ENCODE results near the gene ZNF497. TPM values are rescaled to one million over a fixed set of nuclear protein-coding genes. Genes with fewer than 3 reads are reported as not detected.

The ZNF497 gene
- total and polyA plus RNA-seq, 8 donors: 0.76 to 4.4 (median 3.1) TPM

DNA sequence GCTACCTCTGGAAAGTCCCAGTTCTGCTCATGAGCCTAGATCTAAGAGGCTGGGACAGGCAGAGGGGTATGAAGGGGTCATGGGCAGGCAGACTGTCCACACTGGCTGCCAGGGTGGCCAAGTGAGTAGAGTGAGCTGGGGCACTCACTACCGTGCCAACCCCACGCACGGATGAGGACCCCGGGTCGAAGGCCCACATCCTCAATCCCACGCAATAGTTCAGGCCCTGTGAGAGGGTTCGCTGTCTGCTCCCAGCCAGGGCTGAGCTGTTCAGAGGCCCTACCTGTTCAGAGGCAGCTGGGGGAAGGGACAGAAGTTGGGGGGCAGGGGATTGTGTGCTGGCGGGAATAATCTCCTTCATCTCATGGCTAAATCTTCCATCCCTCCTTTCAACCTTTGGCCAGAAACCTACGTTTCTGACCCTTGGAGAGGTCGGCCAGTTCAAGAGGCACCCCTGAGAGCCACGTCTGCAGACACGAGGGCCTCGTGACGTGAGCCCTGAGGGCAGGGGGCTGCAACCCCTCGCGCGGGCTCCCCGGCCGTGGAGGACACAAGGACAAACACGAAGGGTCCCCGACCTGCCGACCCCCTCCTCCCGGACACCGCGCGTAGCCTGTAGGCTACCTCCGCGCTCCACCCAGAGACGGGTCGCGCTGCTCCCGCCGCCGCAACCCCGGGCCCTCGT lies 23.5 kb upstream of the ZNF497 start:
- intact Hi-C loops (cut with DNase I): no loop called here
- Histone ChIP-seq H3K9me3 (no peaks in the 10 kb centered on the region), H3K4me3 (peak overlapping the region; percentile 74 to 78), H3K27ac (peak overlapping the region; percentile 96 to 98), H3K36me3 (peaks cover 0 to 31% of the 10 kb centered on the region in 2 donors), H3K27me3 (no peaks in the 10 kb centered on the region), H3K4me1 (peaks cover 16 to 65% of the 10 kb centered on the region in 2 donors)
- TF ChIP-seq, protein P1, sequence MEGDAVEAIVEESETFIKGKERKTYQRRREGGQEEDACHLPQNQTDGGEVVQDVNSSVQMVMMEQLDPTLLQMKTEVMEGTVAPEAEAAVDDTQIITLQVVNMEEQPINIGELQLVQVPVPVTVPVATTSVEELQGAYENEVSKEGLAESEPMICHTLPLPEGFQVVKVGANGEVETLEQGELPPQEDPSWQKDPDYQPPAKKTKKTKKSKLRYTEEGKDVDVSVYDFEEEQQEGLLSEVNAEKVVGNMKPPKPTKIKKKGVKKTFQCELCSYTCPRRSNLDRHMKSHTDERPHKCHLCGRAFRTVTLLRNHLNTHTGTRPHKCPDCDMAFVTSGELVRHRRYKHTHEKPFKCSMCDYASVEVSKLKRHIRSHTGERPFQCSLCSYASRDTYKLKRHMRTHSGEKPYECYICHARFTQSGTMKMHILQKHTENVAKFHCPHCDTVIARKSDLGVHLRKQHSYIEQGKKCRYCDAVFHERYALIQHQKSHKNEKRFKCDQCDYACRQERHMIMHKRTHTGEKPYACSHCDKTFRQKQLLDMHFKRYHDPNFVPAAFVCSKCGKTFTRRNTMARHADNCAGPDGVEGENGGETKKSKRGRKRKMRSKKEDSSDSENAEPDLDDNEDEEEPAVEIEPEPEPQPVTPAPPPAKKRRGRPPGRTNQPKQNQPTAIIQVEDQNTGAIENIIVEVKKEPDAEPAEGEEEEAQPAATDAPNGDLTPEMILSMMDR (IDR thresholded peaks at IDR 0.05): no peak
- ATAC-seq (peak; percentile 24), DNase-seq (peak in 1 of 4 donors; percentile 45)

DNA sequence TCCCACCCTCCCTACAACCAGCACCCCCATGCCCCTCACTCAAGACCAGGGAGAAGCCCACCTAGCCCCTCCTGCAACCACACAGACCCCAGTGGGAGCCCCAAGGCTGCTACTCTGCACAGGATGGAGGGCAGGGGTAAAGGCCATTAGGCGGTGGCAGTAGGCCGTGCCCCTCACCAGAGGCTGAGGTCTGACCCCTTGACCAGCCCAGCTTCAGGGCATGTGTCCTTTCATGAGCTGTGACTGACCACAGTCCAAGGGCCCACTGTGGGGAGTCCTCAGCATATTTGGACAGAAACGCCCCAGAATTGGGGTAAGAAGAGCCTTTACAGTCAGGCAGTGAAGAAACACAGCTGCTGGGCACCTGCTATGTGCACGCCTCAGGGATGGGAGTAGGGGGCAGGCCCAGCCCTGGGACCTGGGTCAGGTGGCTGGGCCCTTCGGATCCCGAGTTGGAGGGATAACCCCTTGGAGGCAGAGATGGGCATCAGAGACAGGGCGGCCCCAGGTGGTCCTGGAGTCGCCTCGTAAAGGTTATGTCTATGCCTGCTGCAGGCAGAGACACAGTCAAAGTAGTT lies 22.9 kb upstream of the ZNF497 start:
- Histone ChIP-seq H3K9me3 (no peaks in the 10 kb centered on the region), H3K36me3 (peaks cover 0 to 24% of the 10 kb centered on the region in 2 donors), H3K4me3 (peak overlapping the region in 1 of 2 donors; percentile 74), H3K27me3 (no peaks in the 10 kb centered on the region), H3K4me1 (peaks cover 17 to 59% of the 10 kb centered on the region in 2 donors), H3K27ac (peak overlapping the region in 1 of 2 donors; percentile 98)
- DNase-seq (peak in 1 of 4 donors; percentile 58), ATAC-seq (no peak)
- intact Hi-C loops (cut with DNase I): no loop called here
- TF ChIP-seq, protein P1 (IDR thresholded peaks at IDR 0.05): no peak

DNA sequence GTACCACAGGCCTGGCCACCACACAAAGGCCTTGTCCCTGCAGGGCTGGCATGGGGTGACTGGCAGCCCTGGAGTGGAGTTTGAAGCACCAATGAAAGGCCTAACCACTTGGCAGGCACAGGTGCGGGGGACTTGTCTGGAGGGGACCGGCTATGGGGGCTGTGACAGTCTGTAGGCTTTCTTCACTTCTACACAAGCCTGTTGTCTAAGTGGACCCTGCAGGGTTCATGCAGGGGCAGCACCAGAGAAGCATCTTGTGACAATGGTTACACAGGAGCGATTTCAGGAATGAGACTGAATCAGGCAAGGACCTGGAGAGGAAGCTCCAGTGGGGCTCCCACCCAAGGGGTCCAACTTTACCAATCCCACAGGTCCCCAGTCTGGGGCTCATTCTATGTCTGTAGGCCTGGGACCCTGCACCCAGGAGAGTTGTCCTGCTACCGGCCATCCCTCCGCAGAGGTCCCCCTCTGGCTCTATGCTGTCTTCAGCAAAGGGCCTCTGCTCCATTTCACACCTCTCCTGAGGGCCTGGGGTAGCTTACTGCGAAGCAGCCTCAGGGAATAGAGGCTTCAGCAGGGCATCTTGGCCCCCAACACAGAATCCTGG lies 20.5 kb upstream of the ZNF497 start:
- ATAC-seq: no peak

DNA sequence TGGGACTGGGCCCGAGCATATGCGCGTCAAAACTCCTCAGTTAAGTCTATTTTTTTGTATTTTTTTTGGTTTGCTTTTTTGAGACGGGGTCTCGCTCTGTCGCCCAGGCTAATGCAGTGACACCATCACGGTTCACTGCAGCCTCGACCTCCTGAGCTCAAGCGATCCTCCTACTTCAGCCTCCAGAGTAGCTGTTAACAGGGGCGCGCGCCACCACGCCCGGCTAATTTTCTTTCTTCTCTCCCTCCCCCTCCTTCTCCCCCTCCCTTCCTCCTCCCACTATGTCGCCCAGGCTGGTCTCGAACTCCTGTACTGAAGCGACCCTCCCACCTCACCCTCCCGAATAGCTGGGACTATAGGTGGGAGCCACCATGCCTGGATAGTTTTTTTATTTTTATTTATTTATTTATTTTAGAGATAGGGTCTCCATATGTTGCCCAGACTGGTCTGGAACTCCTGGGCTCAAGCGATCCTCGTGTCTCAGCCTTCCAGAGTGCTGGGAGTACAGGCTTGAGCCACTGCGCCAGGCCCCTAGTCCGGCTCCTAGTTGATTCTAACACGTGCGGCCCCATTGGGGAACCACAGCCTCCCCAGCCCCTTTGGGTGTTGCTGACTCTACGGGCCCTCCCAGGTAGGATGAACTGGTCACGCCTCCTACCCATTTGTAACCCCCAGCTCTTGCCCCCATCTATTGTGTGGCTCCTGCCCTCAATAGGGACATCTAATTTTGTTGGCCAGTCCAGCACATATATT lies 19.1 kb upstream of the ZNF497 start:
- Histone ChIP-seq H3K27ac (peak overlapping the region; percentile 92 to 96), H3K36me3 (no peaks in the 10 kb centered on the region), H3K4me3 (peak overlapping the region; percentile 70 to 83), H3K4me1 (peaks cover 17 to 43% of the 10 kb centered on the region in 2 donors), H3K27me3 (no peaks in the 10 kb centered on the region), H3K9me3 (no peaks in the 10 kb centered on the region)
- ATAC-seq (no peak), DNase-seq (peak in 2 of 4 donors; percentile 36 to 67)
- intact Hi-C loops (cut with DNase I): no loop called here
- TF ChIP-seq, protein P1 (IDR thresholded peaks at IDR 0.05): no peak

More for the DNA sequence above, 20.5 kb upstream of the ZNF497 start:
- peaks cover 0 to 2% of the 10 kb centered on the region in 2 donors for H3K36me3 ChIP-seq
- intact Hi-C loops (cut with DNase I): no loop called here
- H3K4me1 ChIP-seq: peaks cover 22 to 48% of the 10 kb centered on the region in 2 donors
- peak in 1 of 4 donors; percentile 33 for DNase-seq
- H3K9me3 ChIP-seq: no peaks in the 10 kb centered on the region
- H3K4me3 ChIP-seq: no peak overlapping the region
- H3K27me3 ChIP-seq: no peaks in the 10 kb centered on the region
- TF ChIP-seq, protein P1 (IDR thresholded peaks at IDR 0.05): no peak
- no peak overlapping the region for H3K27ac ChIP-seq
